GM19238 (cell line): ENCODE data around the gene POU2AF1.
"Not testable (repeated sequence)": the region's sequence is repeated elsewhere in the genome, so short reads cannot be mapped to it uniquely, and the experiment has no call there.

Experiments
- DNase-seq: peaks from one replicate; pipeline ENCODE4 v3.0.0; 2011; ENCODE audit warnings: low spot score; ENCODE audit not compliant: insufficient read length

POU2AF1 gene

GRCh38 chr11:111320728-111321568 is 58.1 kb downstream of the POU2AF1 start:
- DNase-seq: no peak

- not testable (repeated sequence) for DNase-seq
Measured at GRCh38 chr11:111320199-111320598, 58.9 kb downstream of the POU2AF1 start.

- no peak for DNase-seq
Measured at GRCh38 chr11:111319296-111319695, 59.8 kb downstream of the POU2AF1 start.

GRCh38 chr11:111312076-111312475 is 67.0 kb downstream of the POU2AF1 start:
- no peak for DNase-seq

- DNase-seq: no peak
Measured at GRCh38 chr11:111310723-111311122, 68.4 kb downstream of the POU2AF1 start.

GRCh38 chr11:111310088-111310487 is 69.0 kb downstream of the POU2AF1 start:
- DNase-seq: no peak

- DNase-seq: no peak
Measured at GRCh38 chr11:111309215-111309915, 69.7 kb downstream of the POU2AF1 start.

GRCh38 chr11:111308140-111308539 is 70.9 kb downstream of the POU2AF1 start:
- no peak for DNase-seq

- DNase-seq: no peak
Measured at GRCh38 chr11:111307472-111308108, 71.5 kb downstream of the POU2AF1 start.

GRCh38 chr11:111306321-111306720 is 72.8 kb downstream of the POU2AF1 start:
- DNase-seq: no peak

GRCh38 chr11:111305876-111306275 is 73.2 kb downstream of the POU2AF1 start:
- no peak for DNase-seq

GRCh38 chr11:111305162-111305802 is 73.8 kb downstream of the POU2AF1 start:
- no peak for DNase-seq

GRCh38 chr11:111303461-111303860 is 75.6 kb downstream of the POU2AF1 start:
- DNase-seq: no peak

- no peak for DNase-seq
Measured at GRCh38 chr11:111302298-111302697, 76.8 kb downstream of the POU2AF1 start.
